ENCODE measurements around the gene FUNDC2.
"Not testable (repeated sequence)": the region's sequence is repeated elsewhere in the genome, so short reads cannot be mapped to it uniquely, and the experiment has no call there.

Gene FUNDC2, protein sequence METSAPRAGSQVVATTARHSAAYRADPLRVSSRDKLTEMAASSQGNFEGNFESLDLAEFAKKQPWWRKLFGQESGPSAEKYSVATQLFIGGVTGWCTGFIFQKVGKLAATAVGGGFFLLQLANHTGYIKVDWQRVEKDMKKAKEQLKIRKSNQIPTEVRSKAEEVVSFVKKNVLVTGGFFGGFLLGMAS

DNA sequence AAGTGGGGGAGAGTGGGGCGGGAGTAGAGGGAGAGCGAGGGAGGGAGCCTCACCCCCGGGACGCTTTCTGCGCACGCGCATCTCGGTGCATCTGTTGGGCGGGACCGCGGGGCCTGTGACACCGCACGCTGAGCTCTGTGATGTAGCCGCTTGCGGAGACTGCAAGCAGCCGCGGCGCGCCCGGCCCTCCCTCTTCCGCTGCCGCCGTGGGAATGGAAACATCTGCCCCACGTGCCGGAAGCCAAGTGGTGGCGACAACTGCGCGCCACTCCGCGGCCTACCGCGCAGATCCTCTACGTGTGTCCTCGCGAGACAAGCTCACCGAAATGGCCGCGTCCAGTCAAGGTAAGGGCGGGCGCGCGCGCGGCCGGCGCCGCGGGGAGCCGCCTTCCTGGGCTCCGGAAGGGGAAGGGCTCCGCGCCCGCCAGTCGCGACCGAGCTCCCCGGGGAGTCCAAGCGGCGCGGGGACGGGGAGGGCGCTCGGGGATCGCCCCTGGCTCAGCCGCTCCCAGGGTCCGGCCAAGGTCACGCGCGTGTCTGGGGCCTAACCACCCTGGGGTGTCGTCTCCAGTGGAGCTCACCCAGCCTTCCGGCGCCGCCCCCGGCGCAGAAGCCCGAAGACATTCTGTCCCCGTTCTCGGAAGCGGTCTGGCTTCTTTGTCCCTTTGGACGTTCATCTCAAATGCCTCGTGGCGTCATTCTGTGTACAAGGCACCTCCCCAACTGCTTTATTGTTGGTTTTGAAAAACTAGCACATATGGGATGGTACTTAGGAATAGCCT is at the start of gene FUNDC2:
FUNDC2 (plus strand) TSS at position 118 of the 782 bp plus-strand sequence; CDS start at position 213, 95 bp downstream.
- FAIRE-seq, result peak; percentile 82
- DNase-seq (ENCODE audit: low spot score), result peak; percentile 90

DNA sequence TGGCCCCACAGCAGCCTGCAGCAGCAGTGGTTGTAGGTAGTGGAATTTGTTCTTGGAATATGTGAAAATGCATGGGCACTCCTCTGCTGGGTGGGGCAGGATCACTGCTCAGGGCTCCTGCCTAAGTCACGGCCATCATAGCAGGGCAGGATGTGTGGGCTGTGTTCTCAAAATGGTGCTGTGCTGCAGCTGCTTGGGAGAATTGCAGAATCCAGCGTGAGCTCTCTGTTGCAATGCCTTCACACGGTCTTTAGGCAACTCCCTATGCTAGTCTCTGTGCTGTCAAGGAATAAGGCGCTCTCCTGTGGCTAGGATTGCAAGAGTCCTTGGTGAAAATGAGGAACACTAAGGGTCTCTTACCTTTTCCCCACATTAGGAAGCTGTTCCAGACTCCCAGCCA is 47.0 kb upstream of the FUNDC2 start:
- no peak for DNase-seq (ENCODE audit: low spot score)
- no peak for FAIRE-seq

DNA sequence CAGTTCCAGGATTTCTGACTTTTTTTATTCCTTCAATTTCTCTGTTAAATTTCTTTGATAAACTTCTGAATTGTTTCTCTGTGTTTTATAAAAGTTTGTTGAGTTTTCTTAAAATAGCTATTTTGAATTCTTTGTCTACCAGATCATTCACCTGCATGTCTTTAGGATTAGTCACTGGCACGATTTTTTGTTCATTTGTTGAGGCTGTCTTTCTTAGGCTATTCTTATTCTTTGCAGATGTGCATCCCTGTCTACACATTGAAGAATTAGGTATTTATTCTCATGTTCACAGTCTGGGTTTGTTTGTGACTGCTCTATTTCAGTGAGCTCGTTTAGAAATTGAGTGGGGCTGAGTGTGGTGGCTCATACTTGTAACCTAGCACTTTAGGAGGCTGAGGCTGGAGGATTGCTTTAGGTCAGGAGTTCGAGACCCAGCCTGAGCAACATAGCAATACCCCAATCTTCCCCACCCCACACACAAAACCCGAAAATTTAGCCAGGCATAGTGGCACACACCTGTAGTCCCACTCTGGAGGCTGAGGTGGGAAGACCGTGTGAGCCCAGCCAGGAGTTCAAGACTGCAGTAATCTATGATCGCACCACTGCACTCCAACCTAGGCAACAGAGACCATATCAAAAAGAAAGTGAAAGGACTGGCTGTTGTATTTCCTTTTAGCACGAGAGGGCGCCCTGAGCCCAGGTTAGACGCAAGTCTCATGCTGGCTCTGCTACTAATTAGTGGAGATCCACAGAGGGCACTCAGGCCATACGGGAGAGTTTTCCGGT is 46.1 kb upstream of the FUNDC2 start:
- FAIRE-seq (no peak), DNase-seq (ENCODE audit: low spot score) (peak; percentile 54)

DNA sequence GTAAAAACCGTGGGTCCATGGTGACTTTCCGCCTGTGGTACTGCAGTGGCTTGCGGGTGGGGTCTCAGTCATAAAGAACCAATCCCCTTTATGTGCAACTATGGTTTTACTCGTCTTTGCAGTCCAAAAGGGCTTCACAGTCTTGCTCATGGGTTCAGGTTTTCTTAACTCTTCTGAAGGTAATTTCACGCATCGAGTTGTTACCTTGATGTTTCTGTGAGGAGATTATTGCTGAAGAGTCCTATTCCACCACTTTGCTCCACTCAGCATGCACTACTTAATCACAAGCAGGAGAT is 45.6 kb upstream of the FUNDC2 start:
- FAIRE-seq, result no peak
- DNase-seq (ENCODE audit: low spot score), result no peak

DNA sequence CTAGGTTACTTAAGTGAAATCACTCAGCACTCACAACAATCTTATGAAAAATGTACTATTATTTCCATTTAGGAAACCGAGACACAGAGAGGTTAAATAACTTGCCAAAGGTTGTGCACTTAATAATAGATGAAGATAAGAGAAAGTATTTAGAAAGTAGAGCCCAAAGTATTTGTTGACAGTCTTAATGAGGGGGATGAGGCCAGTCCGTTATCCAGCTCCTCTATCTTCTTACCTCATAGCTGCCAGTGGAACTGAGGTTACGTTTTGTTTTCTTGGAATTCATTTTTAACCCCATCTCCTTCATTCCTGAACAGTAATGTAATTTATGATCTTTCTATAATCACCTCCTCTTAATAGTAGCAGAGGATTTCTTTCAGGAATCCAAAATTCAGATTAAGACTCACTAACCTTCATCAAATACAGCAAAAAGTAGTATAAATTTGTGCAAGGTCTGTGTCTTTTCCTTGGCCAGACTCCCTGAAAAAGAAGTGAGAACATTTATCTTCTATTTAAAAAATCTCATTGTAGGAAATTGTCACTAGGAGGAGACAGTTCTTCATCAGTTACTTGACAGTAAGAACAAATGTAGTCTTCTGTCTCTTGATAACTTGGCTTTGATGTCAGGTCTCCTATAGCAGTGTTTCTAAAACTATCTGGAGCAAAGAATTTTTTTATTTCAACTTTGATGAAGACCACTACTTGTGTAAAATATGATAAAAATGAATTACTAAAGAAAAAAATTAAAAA is 39.6 kb upstream of the FUNDC2 start:
- no peak for FAIRE-seq

DNA sequence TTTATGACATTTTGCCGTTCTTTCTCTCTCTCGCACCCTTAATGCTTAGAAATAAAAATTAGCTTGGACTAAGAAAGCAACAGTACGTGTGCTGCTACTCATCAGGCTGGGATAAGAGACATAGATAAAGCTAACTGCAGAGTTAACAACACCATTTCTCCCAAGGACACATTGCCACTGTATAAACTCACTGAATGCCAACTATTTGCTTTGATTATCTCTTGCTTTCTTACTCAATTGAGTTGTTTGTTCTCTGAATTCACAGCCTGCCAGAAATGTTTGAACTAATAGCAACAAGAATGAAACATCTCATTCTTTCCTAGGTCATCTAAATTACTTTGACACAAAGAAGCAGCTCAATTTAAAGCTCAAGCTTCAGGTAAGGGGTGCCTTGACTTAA is 38.7 kb upstream of the FUNDC2 start:
- DNase-seq (ENCODE audit: low spot score) (no peak), FAIRE-seq (no peak)

More for the DNA sequence above, 39.6 kb upstream of the FUNDC2 start:
- no peak for DNase-seq (ENCODE audit: low spot score)

DNA sequence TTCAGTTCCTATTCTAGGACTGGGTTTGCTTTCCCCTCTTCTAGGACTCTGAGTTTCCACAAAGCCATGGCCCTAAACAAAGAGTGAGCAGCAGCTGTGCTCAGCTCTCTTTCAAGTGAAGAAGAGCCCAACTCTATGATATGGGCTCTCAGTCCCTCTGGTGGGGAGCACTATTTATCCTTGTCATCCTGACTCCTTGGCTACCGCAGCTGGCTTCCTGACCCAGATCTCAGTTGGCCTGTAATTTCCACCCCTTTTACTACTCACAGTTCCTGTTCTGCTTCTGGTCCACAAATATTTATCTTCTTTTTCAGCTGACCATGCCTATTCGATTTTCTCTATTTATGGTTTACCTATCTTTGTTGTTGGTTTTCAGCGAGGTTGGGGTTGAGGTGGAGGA is 37.9 kb upstream of the FUNDC2 start:
- FAIRE-seq (no peak), DNase-seq (ENCODE audit: low spot score) (no peak)

DNA sequence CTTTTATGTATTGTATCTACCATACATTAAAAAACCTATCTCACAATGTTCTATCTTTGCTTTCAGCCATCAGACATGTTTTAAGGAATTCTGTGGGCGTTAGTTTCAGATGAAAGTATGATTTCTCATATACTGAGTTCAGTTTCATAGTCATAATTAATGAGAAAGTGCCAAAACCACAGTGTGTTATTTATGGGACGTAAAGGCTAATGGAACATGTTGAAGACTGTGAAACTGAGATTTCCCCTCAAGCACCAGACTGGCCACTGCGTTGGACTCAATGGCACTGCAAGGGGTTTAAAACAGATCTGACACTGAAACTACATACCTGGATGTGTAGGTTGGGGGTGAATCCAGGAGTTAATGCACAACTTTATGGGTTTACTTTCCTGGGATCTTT is 36.1 kb upstream of the FUNDC2 start:
- FAIRE-seq, result no peak
- no peak for DNase-seq (ENCODE audit: low spot score)

DNA sequence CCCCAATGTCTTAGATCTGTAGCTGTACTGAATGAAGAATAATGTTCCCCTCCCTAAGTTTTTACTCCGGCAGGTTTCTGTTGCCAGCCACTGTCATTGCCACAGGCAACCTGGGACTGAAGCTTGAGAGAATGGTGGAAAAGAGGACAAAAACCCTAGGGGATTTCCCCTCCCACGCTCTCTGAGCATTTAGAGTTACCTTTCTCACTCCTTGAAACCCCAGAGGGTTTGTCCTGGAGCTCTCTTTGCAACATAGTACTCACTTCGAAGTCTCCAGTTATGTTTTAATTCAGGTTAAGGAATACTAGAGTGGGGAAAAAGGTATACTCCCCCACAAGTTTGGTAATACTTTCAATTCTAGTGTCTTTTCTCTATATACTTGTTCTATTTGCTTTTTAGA is 35.6 kb upstream of the FUNDC2 start:
- no peak for DNase-seq (ENCODE audit: low spot score)
- no peak for FAIRE-seq

DNA sequence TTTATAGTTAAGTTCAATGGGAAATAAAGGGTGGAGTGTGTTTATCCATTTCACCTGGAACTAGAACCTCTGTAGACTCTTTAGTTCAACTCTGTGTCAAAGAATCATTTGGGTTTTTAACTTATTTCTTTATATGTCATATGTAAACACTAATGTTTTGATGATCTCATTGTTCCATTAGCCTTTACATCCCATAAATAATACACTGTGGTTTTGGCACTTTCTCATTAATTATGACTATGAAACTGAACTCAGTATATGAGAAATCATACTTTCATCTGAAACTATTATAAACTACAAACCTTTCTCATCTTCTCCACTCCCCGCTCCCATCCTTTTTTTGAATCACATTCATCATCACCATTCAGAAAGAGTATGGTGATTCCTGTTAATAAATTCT is 35.2 kb upstream of the FUNDC2 start:
- no peak for FAIRE-seq
- DNase-seq (ENCODE audit: low spot score), result no peak

DNA sequence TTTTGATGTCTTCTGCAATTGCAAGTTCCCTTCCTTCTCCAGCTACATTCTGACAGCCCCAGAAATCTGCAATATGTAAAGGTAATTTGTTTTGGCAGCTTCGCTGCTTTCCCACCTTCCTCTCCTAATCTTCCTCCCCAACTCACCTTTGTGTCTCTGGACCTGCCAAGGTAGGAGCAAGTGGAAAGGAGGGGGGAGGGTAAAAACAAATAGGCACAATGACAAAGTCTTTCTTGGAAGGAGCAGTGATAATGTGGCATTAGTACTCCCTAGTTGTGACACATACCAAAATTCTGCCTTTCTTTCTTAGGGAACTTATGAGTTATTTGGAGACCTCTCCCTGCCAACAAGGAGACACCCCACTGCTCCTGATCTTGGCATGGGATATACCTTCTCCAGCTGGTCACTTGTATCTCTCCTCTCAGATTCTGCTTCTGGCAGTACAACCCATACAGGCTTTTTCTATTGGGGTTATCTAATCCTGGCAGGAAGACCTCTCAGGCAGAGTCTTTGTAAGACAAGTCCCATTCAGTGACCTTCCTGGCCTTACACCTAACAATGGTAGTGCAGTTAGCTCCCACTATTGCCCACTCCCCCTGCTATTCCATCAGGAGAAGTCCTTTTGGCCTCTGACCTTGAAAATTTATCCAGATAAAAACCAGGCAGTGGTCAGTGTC is 28.3 kb upstream of the FUNDC2 start:
- DNase-seq (ENCODE audit: low spot score), result no peak
- FAIRE-seq, result no peak

DNA sequence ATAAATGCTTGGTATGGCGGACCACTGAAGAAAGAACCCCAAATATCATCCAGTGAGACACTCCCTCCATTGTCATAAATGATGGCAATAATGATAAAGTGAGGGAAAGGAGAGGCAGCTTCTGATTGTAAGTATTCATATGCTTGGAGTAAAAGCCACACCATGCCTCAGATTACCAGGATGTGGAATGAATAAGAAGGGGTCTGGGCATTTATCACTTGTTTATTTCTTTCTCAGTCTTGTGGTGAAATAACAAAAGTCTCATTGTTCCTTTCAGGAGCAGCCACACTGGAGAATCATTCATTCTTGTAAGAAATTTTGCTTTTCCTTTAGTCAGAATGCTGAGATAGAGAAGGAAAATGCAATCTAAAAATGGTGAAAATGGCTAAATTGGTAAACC is 25.8 kb upstream of the FUNDC2 start:
- DNase-seq (ENCODE audit: low spot score) (no peak), FAIRE-seq (no peak)

DNA sequence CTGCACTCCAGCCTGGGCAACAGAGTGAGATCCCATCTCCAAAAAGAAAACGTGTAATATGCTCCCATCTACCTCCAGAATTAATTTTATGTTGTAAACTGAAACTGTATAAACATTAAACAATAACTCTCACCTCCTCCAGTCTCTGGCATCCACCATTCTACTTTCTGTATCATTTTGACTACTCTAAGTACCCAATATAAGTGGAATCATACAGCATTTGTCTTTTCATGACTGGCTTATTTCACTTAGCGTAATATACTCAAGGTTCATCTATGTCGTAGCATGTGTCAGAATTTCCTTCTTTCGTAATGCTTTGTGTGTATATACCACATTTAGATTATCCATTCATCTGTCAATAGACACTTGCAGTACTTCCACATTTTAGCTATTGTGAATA is 24.8 kb upstream of the FUNDC2 start:
- no peak for DNase-seq (ENCODE audit: low spot score)
- FAIRE-seq, result no peak

DNA sequence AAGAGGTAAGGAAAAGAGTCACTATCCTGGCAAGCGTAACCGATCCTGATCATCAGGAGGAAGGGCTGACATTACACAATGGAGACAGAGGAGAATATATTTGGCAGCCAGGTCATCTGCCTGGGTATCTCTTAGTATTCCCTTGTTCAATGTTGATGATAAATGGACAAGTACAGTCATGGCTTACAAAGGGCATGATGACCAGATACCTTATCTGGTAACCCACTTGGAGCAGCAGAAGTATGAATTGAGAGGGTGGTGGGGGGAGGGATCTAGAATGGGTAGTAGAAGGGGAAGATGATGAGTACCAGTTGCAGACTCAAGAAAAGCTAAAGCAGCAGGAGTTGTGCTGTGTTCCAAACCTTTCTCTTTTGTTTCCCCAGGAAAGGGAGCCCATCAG is 21.5 kb upstream of the FUNDC2 start:
- DNase-seq (ENCODE audit: low spot score), result no peak
- no peak for FAIRE-seq

DNA sequence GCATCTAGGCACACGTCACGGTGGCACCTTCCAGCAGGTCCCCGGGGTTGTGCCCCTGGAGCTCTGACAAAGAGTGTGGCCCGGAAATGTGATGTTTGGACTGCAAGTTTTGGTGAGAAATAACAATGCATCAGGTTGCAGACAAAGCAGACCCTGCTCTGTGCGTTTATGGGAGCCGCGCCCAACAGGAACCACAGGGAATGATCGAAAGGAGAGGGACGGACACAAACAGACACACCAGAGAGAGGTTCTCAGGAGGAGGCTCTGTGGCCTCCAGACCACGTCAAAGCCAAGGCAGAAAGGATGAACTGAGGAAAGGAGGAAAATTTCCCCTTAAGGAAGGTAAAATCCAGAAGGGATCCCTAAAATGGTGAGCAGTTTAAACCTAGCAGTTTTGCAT is 20.3 kb upstream of the FUNDC2 start:
- FAIRE-seq, result peak; percentile 63

DNA sequence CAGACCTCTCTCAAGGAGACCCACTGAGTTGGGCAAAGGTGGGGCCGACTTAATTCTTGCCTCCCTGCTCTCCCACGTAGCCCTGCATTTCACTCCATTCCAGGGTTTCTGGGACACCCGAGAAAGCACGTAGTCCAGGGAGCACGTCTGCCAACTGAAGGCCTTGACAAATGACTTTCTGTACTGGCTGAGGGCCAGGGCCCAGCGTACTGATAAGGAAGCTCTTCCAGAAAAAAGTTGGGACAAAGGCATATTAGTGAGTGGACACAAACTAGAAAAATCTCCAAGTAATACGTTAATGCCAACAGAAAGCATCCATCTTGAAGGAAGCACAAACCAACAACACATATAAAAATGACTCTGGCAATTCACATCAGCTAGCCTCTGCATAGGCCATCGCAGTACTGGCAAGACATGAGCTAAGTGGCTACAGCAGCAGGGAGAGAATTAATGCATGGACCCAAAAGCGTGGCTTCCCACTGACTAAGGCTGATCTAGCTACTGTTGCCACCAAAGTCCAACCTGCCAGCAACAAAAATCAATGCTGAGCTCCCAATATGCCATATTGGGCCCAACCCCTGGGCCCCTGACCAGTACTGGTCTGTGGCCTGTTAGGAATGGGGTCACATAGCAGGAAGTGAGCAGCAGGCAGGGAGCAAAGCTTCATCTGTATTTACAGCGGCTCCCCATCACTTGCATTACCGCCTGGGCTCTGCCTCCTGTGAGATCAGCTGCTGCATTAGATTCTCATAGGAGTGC is 19.6 kb upstream of the FUNDC2 start:
- not testable (repeated sequence) for DNase-seq (ENCODE audit: low spot score); FAIRE-seq

More for the DNA sequence above, 20.3 kb upstream of the FUNDC2 start:
- DNase-seq (ENCODE audit: low spot score), result not testable (repeated sequence)

DNA sequence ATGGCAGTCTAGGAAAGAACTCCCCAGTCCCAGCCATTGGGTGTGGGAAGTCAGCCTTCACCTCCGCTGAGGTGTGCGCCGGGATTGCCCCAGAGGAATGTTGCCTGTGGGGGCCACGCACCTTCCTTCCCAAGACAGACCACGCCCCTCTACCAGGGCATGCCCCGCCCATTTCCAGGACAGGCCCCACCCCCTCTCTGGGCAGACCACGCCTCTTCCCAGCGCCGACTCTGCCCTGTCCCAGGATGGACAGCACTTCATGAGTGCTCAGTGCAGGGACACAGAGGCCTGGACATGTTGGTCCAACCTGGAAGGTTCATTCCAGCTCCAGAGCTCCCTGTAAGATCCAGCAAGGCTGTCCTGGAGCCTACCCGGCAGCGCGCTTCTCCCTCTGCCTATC is 18.1 kb upstream of the FUNDC2 start:
- FAIRE-seq, result peak; percentile 69
- DNase-seq (ENCODE audit: low spot score), result not testable (repeated sequence)

DNA sequence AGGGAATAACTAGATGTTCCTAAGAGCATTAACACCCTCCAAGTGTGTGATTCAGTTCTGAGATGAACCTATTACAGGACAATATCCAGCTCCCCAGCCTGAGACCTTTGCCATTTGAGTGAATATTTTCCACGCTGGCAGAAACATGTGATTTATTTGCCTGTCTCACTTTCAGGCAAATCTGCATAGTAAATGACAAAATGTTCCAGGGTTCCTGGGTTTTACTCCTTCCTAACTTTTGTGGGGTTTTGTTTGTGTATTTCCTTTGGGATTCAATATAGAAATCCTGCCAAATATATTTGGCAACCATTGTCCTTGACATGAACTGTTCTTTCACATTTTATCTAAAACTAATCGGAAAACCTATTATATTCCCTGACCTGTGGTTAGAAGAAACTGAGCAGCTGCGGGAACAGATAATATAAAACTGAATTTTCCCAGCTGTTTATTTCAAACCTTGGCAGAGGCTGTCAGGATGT is 16.6 kb upstream of the FUNDC2 start:
- FAIRE-seq, result no peak
- no peak for DNase-seq (ENCODE audit: low spot score)

DNA sequence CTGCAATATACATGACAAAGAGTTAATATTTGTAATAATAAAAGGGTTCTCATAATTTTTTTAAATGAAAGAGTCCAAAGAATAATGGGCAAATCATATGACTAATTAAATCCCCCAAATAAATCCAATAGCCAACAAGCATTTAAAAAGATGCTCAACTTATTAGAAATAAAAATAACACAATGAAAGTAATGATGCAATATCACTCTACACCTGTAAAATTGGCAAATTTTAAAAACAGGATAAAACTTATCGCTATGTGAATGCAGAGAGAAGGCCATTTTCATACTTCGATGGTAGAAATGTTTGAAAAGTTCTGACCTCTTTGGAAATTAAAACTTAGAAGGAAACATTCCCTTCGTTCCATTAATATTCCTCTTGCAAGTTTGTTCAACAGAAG is 6.1 kb upstream of the FUNDC2 start:
- no peak for FAIRE-seq
- no peak for DNase-seq (ENCODE audit: low spot score)

DNA sequence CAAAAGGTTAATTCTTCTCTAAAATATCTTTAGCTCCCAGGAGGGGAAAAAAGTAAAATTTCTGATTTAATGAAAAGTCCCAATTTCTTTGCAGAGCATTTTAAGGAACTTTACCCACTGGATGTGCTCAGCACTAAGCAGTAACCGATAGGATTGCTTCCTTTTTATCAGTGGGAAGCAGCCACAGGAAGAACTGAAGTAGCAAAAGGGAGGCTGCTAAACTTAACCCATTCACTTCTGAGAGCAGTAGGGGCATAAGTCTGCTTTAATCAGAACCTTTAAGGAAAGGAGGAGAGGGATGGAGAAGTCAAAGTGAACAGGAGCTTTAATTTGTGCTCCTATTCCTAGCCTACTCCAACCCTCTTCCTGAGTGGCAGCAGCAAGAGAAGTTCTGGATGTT is 4.1 kb upstream of the FUNDC2 start, which contains the start of gene F8:
F8 (minus strand) TSS at position 139 of the 400 bp plus-strand sequence. CDS start 171 bp downstream, outside the sequence.
- FAIRE-seq (no peak), DNase-seq (ENCODE audit: low spot score) (no peak)
